Activated T-cell treated with anti-CD3 and anti-CD28 coated beads, Interleukin-2, amount 50 U/mL, for 4 hours (primary cell): ENCODE results near the gene MMP25. TPM values are rescaled to one million over a fixed set of nuclear protein-coding genes. Genes with fewer than 3 reads are reported as not detected.
A peak's percentile ranks its signal among the peaks of the same experiment; 100 is the strongest.

Experiments used
- ATAC-seq, 2 donors: fragments of 200-7000 bp; cut with Tn5 transposase; one replicate each; pipeline ENCODE4 v1.10.0; 2021
- DNase-seq: peaks from one replicate; pipeline ENCODE4 v3.0.0-alpha.2; 2020
- H3K27me3 Mint-ChIP-seq: one replicate; pipeline ENCODE4 v1.8.0; 2021; ENCODE audit warnings: low read depth, mixed read lengths
- H3K36me3 Mint-ChIP-seq: one replicate; pipeline ENCODE4 v1.8.0; 2022; ENCODE audit warnings: mixed read lengths; ENCODE audit not compliant: insufficient read depth
- H3K4me1 Mint-ChIP-seq: one replicate; pipeline ENCODE4 v1.8.0; 2021; ENCODE audit warnings: low read depth, mixed read lengths
- H3K4me3 Mint-ChIP-seq: one replicate; pipeline ENCODE4 v1.8.0; 2021; ENCODE audit warnings: mild to moderate bottlenecking, moderate library complexity, mixed read lengths
- H3K9me3 Mint-ChIP-seq: one replicate; pipeline ENCODE4 v1.8.0; 2021; ENCODE audit warnings: mixed read lengths
- total RNA-seq, 3 donors: library from RNA; stranded (reverse); gene quantifications; one replicate each; pipeline ENCODE4 v1.2.1, GENCODE V29; 2021

The MMP25 gene
- total RNA-seq, 3 donors from 2014 or later = 0.46 to 0.84 (median 0.66) TPM

GRCh38 chr16:3022208-3022683 lies 24.1 kb upstream of the MMP25 start:
- H3K36me3 Mint-ChIP-seq = peaks cover 13% of the 10 kb centered on the region
- peaks cover 2% of the 10 kb centered on the region for H3K27me3 Mint-ChIP-seq
- H3K9me3 Mint-ChIP-seq = no peaks in the 10 kb centered on the region
- H3K4me3 Mint-ChIP-seq = peak overlapping the region; percentile 87
- peaks cover 53% of the 10 kb centered on the region for H3K4me1 Mint-ChIP-seq
- DNase-seq = peak; percentile 93
- peak; percentile 39 to 46 for ATAC-seq

- peak overlapping the region; percentile 87 for H3K4me3 Mint-ChIP-seq
- H3K27me3 Mint-ChIP-seq = peaks cover 2% of the 10 kb centered on the region
- peaks cover 13% of the 10 kb centered on the region for H3K36me3 Mint-ChIP-seq
- no peak for ATAC-seq
- no peak for DNase-seq
- peaks cover 53% of the 10 kb centered on the region for H3K4me1 Mint-ChIP-seq
- no peaks in the 10 kb centered on the region for H3K9me3 Mint-ChIP-seq
Observed at GRCh38 chr16:3022684-3023414, 23.5 kb upstream of the MMP25 start.

- H3K27me3 Mint-ChIP-seq = peaks cover 2% of the 10 kb centered on the region
- H3K4me1 Mint-ChIP-seq = peaks cover 50% of the 10 kb centered on the region
- no peak for DNase-seq
- peak overlapping the region; percentile 87 for H3K4me3 Mint-ChIP-seq
- ATAC-seq = no peak
- no peaks in the 10 kb centered on the region for H3K9me3 Mint-ChIP-seq
- H3K36me3 Mint-ChIP-seq = peaks cover 13% of the 10 kb centered on the region
Observed at GRCh38 chr16:3023415-3023668, 23.0 kb upstream of the MMP25 start.

- H3K36me3 Mint-ChIP-seq = peaks cover 13% of the 10 kb centered on the region
- H3K9me3 Mint-ChIP-seq = no peaks in the 10 kb centered on the region
- peak within 1 kb of the TSS; percentile 87 for H3K4me3 Mint-ChIP-seq
- peaks cover 2% of the 10 kb centered on the region for H3K27me3 Mint-ChIP-seq
- DNase-seq = peak; percentile 93
- peaks cover 48% of the 10 kb centered on the region for H3K4me1 Mint-ChIP-seq
- peak; percentile 79 to 80 for ATAC-seq
Observed at GRCh38 chr16:3023669-3024478, 22.5 kb upstream of the MMP25 start, which contains the start of the genes HCFC1R1 and THOC6. HCFC1R1 (minus strand) TSS chr16:3023942; CDS start chr16:3023941, 1 bp downstream. THOC6 (plus strand) TSS chr16:3024035; CDS start chr16:3024327, 292 bp downstream.

- no peaks in the 10 kb centered on the region for H3K9me3 Mint-ChIP-seq
- peaks cover 13% of the 10 kb centered on the region for H3K36me3 Mint-ChIP-seq
- peaks cover 50% of the 10 kb centered on the region for H3K4me1 Mint-ChIP-seq
- H3K27me3 Mint-ChIP-seq = peaks cover 11% of the 10 kb centered on the region
- DNase-seq = no peak
- ATAC-seq = no peak
- peak overlapping the region; percentile 37 for H3K4me3 Mint-ChIP-seq
Observed at GRCh38 chr16:3025032-3026002, 21.0 kb upstream of the MMP25 start.

GRCh38 chr16:3026003-3026378 lies 20.4 kb upstream of the MMP25 start:
- Mint-ChIP-seq H3K36me3 (peaks cover 13% of the 10 kb centered on the region), H3K27me3 (peaks cover 14% of the 10 kb centered on the region), H3K4me1 (peaks cover 47% of the 10 kb centered on the region), H3K9me3 (no peaks in the 10 kb centered on the region), H3K4me3 (no peak overlapping the region)
- DNase-seq (no peak), ATAC-seq (no peak)

- H3K4me1 Mint-ChIP-seq = peaks cover 40% of the 10 kb centered on the region
Observed at GRCh38 chr16:3026609-3027488, 19.5 kb upstream of the MMP25 start.

GRCh38 chr16:3027489-3027795 lies 18.9 kb upstream of the MMP25 start:
- DNase-seq (no peak), ATAC-seq (no peak)
- Mint-ChIP-seq H3K27me3 (peaks cover 19% of the 10 kb centered on the region), H3K36me3 (peaks cover 13% of the 10 kb centered on the region), H3K9me3 (no peaks in the 10 kb centered on the region), H3K4me3 (no peak overlapping the region), H3K4me1 (peaks cover 34% of the 10 kb centered on the region)

More at GRCh38 chr16:3026609-3027488, 19.5 kb upstream of the MMP25 start:
- ATAC-seq (no peak), DNase-seq (no peak)
- Mint-ChIP-seq H3K4me3 (no peak overlapping the region), H3K9me3 (no peaks in the 10 kb centered on the region), H3K36me3 (peaks cover 13% of the 10 kb centered on the region), H3K27me3 (peaks cover 17% of the 10 kb centered on the region)

GRCh38 chr16:3027983-3028715 lies 18.2 kb upstream of the MMP25 start:
- ATAC-seq (peak; percentile 40 to 48), DNase-seq (peak; percentile 88)
- Mint-ChIP-seq H3K27me3 (peaks cover 26% of the 10 kb centered on the region), H3K4me1 (peaks cover 27% of the 10 kb centered on the region), H3K36me3 (peaks cover 13% of the 10 kb centered on the region), H3K4me3 (peak overlapping the region; percentile 29), H3K9me3 (no peaks in the 10 kb centered on the region)

GRCh38 chr16:3028716-3029319 lies 17.5 kb upstream of the MMP25 start:
- Mint-ChIP-seq H3K4me1 (peaks cover 21% of the 10 kb centered on the region), H3K4me3 (no peak overlapping the region), H3K36me3 (peaks cover 13% of the 10 kb centered on the region), H3K27me3 (peaks cover 33% of the 10 kb centered on the region), H3K9me3 (no peaks in the 10 kb centered on the region)
- DNase-seq (no peak), ATAC-seq (no peak)

GRCh38 chr16:3029491-3030221 lies 16.7 kb upstream of the MMP25 start:
- Mint-ChIP-seq H3K4me3 (peak overlapping the region; percentile 59), H3K36me3 (peaks cover 11% of the 10 kb centered on the region), H3K27me3 (peaks cover 41% of the 10 kb centered on the region), H3K9me3 (no peaks in the 10 kb centered on the region), H3K4me1 (peaks cover 15% of the 10 kb centered on the region)
- ATAC-seq (peak; percentile 42 to 51), DNase-seq (peak; percentile 34)
